Chondrocyte (in vitro differentiated cells): ENCODE data around the gene PAM. TPM values are rescaled to one million over a fixed set of nuclear protein-coding genes. Genes with fewer than 3 reads are reported as not detected.
"Not testable (repeated sequence)": the region's sequence is repeated elsewhere in the genome, so short reads cannot be mapped to it uniquely, and the experiment has no call there.

ENCODE experiments used
- DNase-seq: peaks from one replicate; pipeline ENCODE4 v3.0.0; 2021; ENCODE audit warnings: mixed read lengths, low spot score
- H3K27ac Mint-ChIP-seq: one replicate; pipeline ENCODE4 v1.8.0; 2021; ENCODE audit warnings: mild to moderate bottlenecking, moderate library complexity, mixed read lengths; ENCODE audit not compliant: unreplicated experiment
- H3K27me3 Mint-ChIP-seq: 2 replicates; pipeline ENCODE4 v1.8.0; 2021; ENCODE audit warnings: low read depth, mixed read lengths
- H3K36me3 Mint-ChIP-seq: 2 replicates; pipeline ENCODE4 v1.8.0; 2021; ENCODE audit warnings: low read depth, mixed read lengths
- H3K4me1 Mint-ChIP-seq: 2 replicates; pipeline ENCODE4 v1.8.0; 2021; ENCODE audit warnings: low read depth, mild to moderate bottlenecking, mixed read lengths
- H3K4me3 Mint-ChIP-seq: one replicate; pipeline ENCODE4 v1.8.0; 2021; ENCODE audit warnings: mild to moderate bottlenecking, moderate library complexity, mixed read lengths; ENCODE audit not compliant: unreplicated experiment
- H3K9me3 Mint-ChIP-seq: 2 replicates; pipeline ENCODE4 v1.8.0; 2021; ENCODE audit warnings: low read depth, mixed read lengths
- total RNA-seq: library from RNA; stranded (reverse); gene quantifications from 3 replicates; pipeline ENCODE4 v1.2.1, GENCODE V29; 2021
- TF ChIP-seq, protein P1 (sequence below): fragments of 200-600 bp; sonication (generic); IDR thresholded peaks from 2 replicates; pipeline ENCODE4 v1.5.0; 2021; ENCODE audit warnings: antibody characterized with exemption, mild to moderate bottlenecking, moderate library complexity

The PAM gene
- total RNA-seq, 1 donor from 2014 or later, result 293 TPM

DNA sequence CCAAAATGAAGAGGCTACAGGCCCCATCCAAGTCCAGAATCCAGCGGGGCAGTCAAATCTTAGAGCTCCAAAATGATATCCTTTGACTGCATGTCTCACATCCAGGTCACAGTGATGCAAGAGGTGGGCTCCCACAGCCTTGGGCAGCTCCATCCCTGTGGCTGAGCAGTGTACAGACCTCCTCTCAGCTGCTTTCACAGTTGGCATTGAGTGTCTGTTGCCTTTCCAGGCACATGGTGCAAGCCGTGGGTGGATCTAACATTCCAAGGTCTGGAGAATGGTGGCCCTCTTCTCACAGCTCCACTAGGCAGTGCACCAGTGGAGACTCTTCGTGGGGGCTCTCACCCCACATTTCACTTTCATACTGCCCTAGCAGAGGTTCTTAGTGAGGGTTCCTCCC is 244.1 kb downstream of the PAM start:
- Mint-ChIP-seq H3K36me3 (peaks cover 6% of the 10 kb centered on the region), H3K9me3 (peaks cover 6% of the 10 kb centered on the region), H3K27me3 (no peaks in the 10 kb centered on the region), H3K4me1 (peaks cover 7% of the 10 kb centered on the region), H3K4me3 (no peak overlapping the region), H3K27ac (no peak overlapping the region)
- TF ChIP-seq, protein P1, sequence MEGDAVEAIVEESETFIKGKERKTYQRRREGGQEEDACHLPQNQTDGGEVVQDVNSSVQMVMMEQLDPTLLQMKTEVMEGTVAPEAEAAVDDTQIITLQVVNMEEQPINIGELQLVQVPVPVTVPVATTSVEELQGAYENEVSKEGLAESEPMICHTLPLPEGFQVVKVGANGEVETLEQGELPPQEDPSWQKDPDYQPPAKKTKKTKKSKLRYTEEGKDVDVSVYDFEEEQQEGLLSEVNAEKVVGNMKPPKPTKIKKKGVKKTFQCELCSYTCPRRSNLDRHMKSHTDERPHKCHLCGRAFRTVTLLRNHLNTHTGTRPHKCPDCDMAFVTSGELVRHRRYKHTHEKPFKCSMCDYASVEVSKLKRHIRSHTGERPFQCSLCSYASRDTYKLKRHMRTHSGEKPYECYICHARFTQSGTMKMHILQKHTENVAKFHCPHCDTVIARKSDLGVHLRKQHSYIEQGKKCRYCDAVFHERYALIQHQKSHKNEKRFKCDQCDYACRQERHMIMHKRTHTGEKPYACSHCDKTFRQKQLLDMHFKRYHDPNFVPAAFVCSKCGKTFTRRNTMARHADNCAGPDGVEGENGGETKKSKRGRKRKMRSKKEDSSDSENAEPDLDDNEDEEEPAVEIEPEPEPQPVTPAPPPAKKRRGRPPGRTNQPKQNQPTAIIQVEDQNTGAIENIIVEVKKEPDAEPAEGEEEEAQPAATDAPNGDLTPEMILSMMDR, result no peak
- no peak for DNase-seq

DNA sequence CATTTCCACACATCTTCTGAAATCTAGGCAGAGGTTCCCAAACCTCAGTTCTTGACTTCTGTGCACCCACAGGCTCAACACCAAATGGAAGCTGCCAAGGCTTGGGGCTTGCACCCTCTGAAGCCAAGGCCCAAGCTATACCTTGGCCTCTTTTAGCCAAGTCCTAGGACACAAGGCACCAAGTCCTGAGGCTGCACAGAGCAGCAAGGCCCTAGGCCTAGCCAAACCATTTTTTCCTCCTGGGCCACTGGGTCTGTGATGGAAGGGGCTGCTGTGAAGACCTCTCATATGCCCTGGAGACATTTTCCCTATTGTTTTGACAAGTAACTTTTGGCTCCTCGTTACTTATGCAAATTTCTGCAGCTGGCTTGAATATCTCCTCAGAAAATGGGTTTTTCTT is 244.5 kb downstream of the PAM start:
- not testable (repeated sequence) for H3K27ac Mint-ChIP-seq, H3K4me1 Mint-ChIP-seq, H3K4me3 Mint-ChIP-seq, H3K36me3 Mint-ChIP-seq, H3K27me3 Mint-ChIP-seq, DNase-seq, H3K9me3 Mint-ChIP-seq

DNA sequence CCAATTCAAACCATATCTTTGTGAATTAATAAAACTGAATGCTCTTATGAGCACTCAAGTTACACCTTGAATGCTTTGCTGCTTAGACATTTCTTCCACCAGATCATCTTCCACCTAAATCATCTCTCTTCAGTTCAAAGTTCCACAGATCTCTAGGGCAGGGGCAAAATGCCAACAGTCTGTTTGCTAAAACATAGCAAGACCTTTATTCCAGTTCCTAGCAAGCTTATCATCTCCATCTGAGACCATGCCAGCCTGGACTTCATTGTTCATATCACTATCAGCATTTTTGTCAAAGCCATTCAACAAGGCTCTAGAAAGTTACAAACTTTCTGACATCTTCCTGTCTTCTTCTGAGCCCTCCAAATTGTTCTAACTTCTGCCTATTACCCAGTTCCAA is 245.0 kb downstream of the PAM start:
- DNase-seq, result no peak
- no peaks in the 10 kb centered on the region for H3K27me3 Mint-ChIP-seq
- TF ChIP-seq, protein P1, result no peak
- H3K4me1 Mint-ChIP-seq, result peaks cover 7% of the 10 kb centered on the region
- H3K36me3 Mint-ChIP-seq, result peaks cover 6% of the 10 kb centered on the region
- H3K9me3 Mint-ChIP-seq, result peaks cover 6% of the 10 kb centered on the region
- H3K27ac Mint-ChIP-seq, result no peak overlapping the region
- no peak overlapping the region for H3K4me3 Mint-ChIP-seq

- TF ChIP-seq, protein P1, result no peak
- H3K27ac Mint-ChIP-seq, result no peak overlapping the region
- no peak overlapping the region for H3K4me3 Mint-ChIP-seq
- peaks cover 8% of the 10 kb centered on the region for H3K36me3 Mint-ChIP-seq
- H3K9me3 Mint-ChIP-seq, result peaks cover 6% of the 10 kb centered on the region
- H3K4me1 Mint-ChIP-seq, result no peaks in the 10 kb centered on the region
- no peak for DNase-seq
- no peaks in the 10 kb centered on the region for H3K27me3 Mint-ChIP-seq
Observed at GRCh38 chr5:103003872-103004271, 248.8 kb downstream of the PAM start.

DNA sequence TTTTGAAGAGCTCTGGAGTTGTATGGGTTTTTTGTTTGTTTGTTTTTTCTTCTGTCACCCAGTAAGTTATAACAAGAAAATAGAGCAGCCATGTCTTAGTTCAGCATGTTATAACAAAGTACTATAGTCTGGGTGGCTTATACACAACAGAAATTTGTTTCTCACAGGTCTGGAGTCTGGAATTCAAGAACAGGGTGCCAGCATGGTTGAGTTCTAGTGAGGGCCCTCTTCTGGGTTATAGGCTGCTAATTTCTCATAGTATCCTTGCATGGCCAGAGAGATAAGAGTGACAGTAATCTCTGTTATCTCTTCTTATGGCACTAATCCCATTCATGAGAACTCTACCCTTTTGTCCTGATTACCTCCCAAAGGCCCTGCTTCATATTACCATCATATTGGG is 250.2 kb downstream of the PAM start:
- H3K27ac Mint-ChIP-seq, result no peak overlapping the region
- H3K27me3 Mint-ChIP-seq, result no peaks in the 10 kb centered on the region
- TF ChIP-seq, protein P1, result no peak
- peaks cover 4% of the 10 kb centered on the region for H3K4me1 Mint-ChIP-seq
- H3K36me3 Mint-ChIP-seq, result peaks cover 7% of the 10 kb centered on the region
- H3K9me3 Mint-ChIP-seq, result peaks cover 1% of the 10 kb centered on the region
- H3K4me3 Mint-ChIP-seq, result no peak overlapping the region
- DNase-seq, result no peak

DNA sequence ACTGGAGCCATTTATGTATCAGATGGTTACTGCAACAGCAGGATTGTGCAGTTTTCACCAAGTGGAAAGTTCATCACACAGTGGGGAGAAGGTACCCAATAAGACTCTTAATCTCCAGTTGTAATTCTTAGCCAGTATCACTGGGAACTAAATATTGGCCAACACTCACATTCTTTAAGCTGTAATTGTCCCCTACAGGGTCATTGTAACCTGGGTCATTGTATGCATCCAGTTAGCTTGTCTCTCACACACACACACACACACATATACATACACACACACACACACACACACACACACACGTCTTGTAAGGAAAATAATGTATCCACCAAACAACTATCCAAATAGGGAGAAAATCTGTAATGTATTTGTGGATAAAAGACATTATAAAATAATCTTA is 251.8 kb downstream of the PAM start:
- peaks cover 6% of the 10 kb centered on the region for H3K9me3 Mint-ChIP-seq
- peaks cover 6% of the 10 kb centered on the region for H3K4me1 Mint-ChIP-seq
- DNase-seq, result no peak
- no peaks in the 10 kb centered on the region for H3K27me3 Mint-ChIP-seq
- H3K36me3 Mint-ChIP-seq, result peaks cover 13% of the 10 kb centered on the region
- TF ChIP-seq, protein P1, result no peak
- H3K27ac Mint-ChIP-seq, result no peak overlapping the region
- no peak overlapping the region for H3K4me3 Mint-ChIP-seq
